NCI-H146 treated with DMSO at 0.1 percent for 48 hours (cell line): Measurements from ENCODE around the gene CCDC40.
A peak's percentile ranks its signal among the peaks of the same experiment; 100 is the strongest.

Experiments used
- DNase-seq: peaks from one replicate; lab custom pipeline; 2025; ENCODE audit not compliant: unreplicated experiment; lab: John Stamatoyannopoulos, UW

CCDC40 gene

GRCh38 chr17:80129006-80129565, 92.6 kb downstream of the CCDC40 start:
- DNase-seq = no peak

- DNase-seq = no peak
Measured at GRCh38 chr17:80130992-80131391, 94.5 kb downstream of the CCDC40 start.

GRCh38 chr17:80132906-80133625, 96.6 kb downstream of the CCDC40 start:
- no peak for DNase-seq

GRCh38 chr17:80133626-80133970, 97.2 kb downstream of the CCDC40 start:
- no peak for DNase-seq

GRCh38 chr17:80137131-80137530, 100.7 kb downstream of the CCDC40 start:
- DNase-seq = no peak

DNA sequence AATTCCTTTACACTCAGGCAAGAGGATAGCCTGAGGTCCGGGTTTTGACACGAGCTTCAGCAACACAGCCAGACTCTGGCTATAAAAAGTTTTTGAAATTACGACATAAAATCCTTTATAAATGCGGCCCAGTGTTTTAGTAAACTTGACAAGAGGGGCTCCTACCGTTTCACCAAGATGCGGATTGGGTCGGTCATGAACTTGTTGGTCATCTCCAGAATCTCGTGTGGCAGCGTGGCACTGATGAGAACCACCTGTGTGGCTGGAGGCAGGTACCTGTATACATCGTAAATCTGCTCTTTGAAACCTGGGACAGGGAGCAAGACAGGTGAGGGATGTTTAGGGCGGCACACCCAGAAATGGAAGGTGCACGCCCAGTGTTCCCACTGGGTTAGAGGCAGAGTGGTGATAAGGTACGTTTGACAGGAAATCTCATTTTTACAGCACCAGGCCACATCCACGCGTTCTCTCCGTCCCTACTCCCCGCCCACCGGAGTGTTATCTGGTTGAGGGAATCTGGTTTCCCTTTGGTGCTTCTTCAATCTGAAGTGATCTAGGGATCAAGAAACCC, 102.5 kb downstream of the CCDC40 start:
- DNase-seq = no peak

DNA sequence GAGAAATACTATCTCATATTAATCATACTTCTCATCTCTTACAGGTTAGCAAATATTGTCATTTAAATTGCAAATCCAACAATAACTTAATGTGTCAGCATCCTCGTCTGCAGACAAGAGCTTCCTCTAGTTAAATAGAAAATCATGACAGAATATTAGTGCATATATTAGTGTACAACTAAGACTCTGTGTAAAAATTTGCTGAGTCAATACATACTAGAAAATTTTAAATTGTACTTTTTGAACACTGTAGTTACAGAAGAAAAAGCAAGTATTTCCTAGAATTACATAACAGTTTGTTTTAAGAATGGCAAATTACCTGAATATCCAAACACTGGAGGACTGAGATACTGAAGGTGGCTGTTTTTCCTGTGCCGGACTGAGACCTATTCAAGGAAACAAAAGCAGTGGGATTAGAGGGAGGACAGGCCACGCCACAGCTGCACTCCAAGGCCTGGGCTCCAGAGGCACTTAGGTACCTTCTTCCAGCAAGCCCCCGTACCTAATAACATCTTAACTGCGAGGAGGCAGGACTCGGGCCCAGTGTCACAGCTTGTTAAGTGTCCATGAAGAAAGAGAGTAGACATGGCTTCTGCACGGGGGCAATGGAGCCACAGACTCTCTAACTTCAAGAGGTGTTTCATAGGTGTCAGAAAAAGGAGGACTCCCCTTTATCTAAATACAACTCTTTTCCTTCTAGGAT, 105.2 kb downstream of the CCDC40 start:
- no peak for DNase-seq

DNA sequence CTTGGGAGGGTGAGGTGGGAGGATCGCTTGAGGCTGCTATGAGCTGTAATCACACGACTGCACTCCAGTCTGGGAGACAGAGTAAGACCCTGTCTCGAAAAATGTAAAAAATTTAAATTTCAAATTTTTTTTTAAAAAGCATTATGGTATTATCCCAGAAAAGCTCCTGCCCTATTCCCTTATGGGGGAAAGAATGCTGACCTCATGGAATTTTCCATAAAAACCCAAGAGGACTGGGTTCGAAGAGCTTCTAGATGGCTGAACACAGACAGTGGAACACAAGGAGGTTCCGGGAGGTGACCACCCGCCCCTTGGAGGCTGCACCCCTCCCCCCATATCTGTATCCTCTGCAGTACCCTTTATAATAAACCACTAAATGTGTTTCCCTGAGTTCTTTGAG, 106.5 kb downstream of the CCDC40 start:
- no peak for DNase-seq

- DNase-seq = no peak
Measured at GRCh38 chr17:80145076-80146075, 108.9 kb downstream of the CCDC40 start.

GRCh38 chr17:80146121-80147034, 109.9 kb downstream of the CCDC40 start:
- peak; percentile 27 for DNase-seq

GRCh38 chr17:80147035-80147822, 110.8 kb downstream of the CCDC40 start, which contains the start of gene EIF4A3:
TSS of gene EIF4A3 (minus strand) at chr17:80147128. CDS start at chr17:80146961, 167 bp downstream.
- DNase-seq = peak; percentile 94
